ENCODE results near the gene NFKBIL1. TPM values are rescaled to one million over a fixed set of nuclear protein-coding genes. Genes with fewer than 3 reads are reported as not detected.
"Not testable (repeated sequence)": the region's sequence is repeated elsewhere in the genome, so short reads cannot be mapped to it uniquely, and the experiment has no call there.

NFKBIL1 gene
- total RNA-seq (2014; rRNA removed; shearing (Covaris generic); ENCODE audit: low replicate concordance) = 52.6 and 56.1 TPM in 2 replicates

- in situ Hi-C loops (cut with HindIII; ENCODE audit: low pct_unique_long_range_greater_than_20kb, low sequenced_read_pairs) = no loop called here
- peak; percentile 91 for DNase-seq (ENCODE audit: low read depth)
Observed at GRCh38 chr6:31546958-31547726, at the start of gene NFKBIL1. TSS of gene NFKBIL1 (plus strand) at chr6:31547608. CDS start at chr6:31547695, 87 bp downstream.

GRCh38 chr6:31498748-31499147 lies 48.7 kb upstream of the NFKBIL1 start:
- DNase-seq (ENCODE audit: low read depth) = no peak
- in situ Hi-C loops (cut with HindIII; ENCODE audit: low pct_unique_long_range_greater_than_20kb, low sequenced_read_pairs) = no loop called here

GRCh38 chr6:31499648-31500047 lies 47.8 kb upstream of the NFKBIL1 start:
- DNase-seq (ENCODE audit: low read depth); in situ Hi-C loops (cut with HindIII; ENCODE audit: low pct_unique_long_range_greater_than_20kb, low sequenced_read_pairs): not testable (repeated sequence)

- in situ Hi-C loops (cut with HindIII; ENCODE audit: low pct_unique_long_range_greater_than_20kb, low sequenced_read_pairs) = no loop called here
- no peak for DNase-seq (ENCODE audit: low read depth)
Observed at GRCh38 chr6:31502586-31502985, 44.8 kb upstream of the NFKBIL1 start.

- in situ Hi-C loops (cut with HindIII; ENCODE audit: low pct_unique_long_range_greater_than_20kb, low sequenced_read_pairs); DNase-seq (ENCODE audit: low read depth): not testable (repeated sequence)
Observed at GRCh38 chr6:31509036-31509435, 38.4 kb upstream of the NFKBIL1 start.

- DNase-seq (ENCODE audit: low read depth) = no peak
- in situ Hi-C loops (cut with HindIII; ENCODE audit: low pct_unique_long_range_greater_than_20kb, low sequenced_read_pairs) = no loop called here
Observed at GRCh38 chr6:31510007-31510406, 37.4 kb upstream of the NFKBIL1 start.

GRCh38 chr6:31513456-31514165 lies 33.8 kb upstream of the NFKBIL1 start:
- DNase-seq (ENCODE audit: low read depth) = no peak
- in situ Hi-C loops (cut with HindIII; ENCODE audit: low pct_unique_long_range_greater_than_20kb, low sequenced_read_pairs) = no loop called here

- in situ Hi-C loops (cut with HindIII; ENCODE audit: low pct_unique_long_range_greater_than_20kb, low sequenced_read_pairs) = no loop called here
- no peak for DNase-seq (ENCODE audit: low read depth)
Observed at GRCh38 chr6:31521835-31522234, 25.6 kb upstream of the NFKBIL1 start.

- no peak for DNase-seq (ENCODE audit: low read depth)
- in situ Hi-C loops (cut with HindIII; ENCODE audit: low pct_unique_long_range_greater_than_20kb, low sequenced_read_pairs) = no loop called here
Observed at GRCh38 chr6:31525553-31525931, 21.9 kb upstream of the NFKBIL1 start.

- DNase-seq (ENCODE audit: low read depth) = no peak
- in situ Hi-C loops (cut with HindIII; ENCODE audit: low pct_unique_long_range_greater_than_20kb, low sequenced_read_pairs) = no loop called here
Observed at GRCh38 chr6:31525932-31526591, 21.3 kb upstream of the NFKBIL1 start.

GRCh38 chr6:31528307-31528777 lies 19.1 kb upstream of the NFKBIL1 start:
- DNase-seq (ENCODE audit: low read depth) = no peak
- in situ Hi-C loops (cut with HindIII; ENCODE audit: low pct_unique_long_range_greater_than_20kb, low sequenced_read_pairs) = no loop called here

- DNase-seq (ENCODE audit: low read depth) = no peak
- in situ Hi-C loops (cut with HindIII; ENCODE audit: low pct_unique_long_range_greater_than_20kb, low sequenced_read_pairs) = no loop called here
Observed at GRCh38 chr6:31528821-31529328, 18.5 kb upstream of the NFKBIL1 start, which contains the start of gene MCCD1. TSS of gene MCCD1 (plus strand) at chr6:31528962. CDS start at chr6:31529015, 53 bp downstream.

GRCh38 chr6:31529329-31530150 lies 17.9 kb upstream of the NFKBIL1 start:
- DNase-seq (ENCODE audit: low read depth) = no peak
- in situ Hi-C loops (cut with HindIII; ENCODE audit: low pct_unique_long_range_greater_than_20kb, low sequenced_read_pairs) = no loop called here

GRCh38 chr6:31530659-31531058 lies 16.7 kb upstream of the NFKBIL1 start:
- in situ Hi-C loops (cut with HindIII; ENCODE audit: low pct_unique_long_range_greater_than_20kb, low sequenced_read_pairs) = no loop called here
- no peak for DNase-seq (ENCODE audit: low read depth)

- in situ Hi-C loops (cut with HindIII; ENCODE audit: low pct_unique_long_range_greater_than_20kb, low sequenced_read_pairs) = no loop called here
- no peak for DNase-seq (ENCODE audit: low read depth)
Observed at GRCh38 chr6:31531162-31531561, 16.2 kb upstream of the NFKBIL1 start.

GRCh38 chr6:31531771-31532643 lies 15.4 kb upstream of the NFKBIL1 start:
- in situ Hi-C loops (cut with HindIII; ENCODE audit: low pct_unique_long_range_greater_than_20kb, low sequenced_read_pairs) = no loop called here
- DNase-seq (ENCODE audit: low read depth) = no peak

All from Caki2 (cell line).